Muscle layer of colon (tissue), 2 donors: ENCODE results near the gene MDH2.
"Not testable (repeated sequence)": the region's sequence is repeated elsewhere in the genome, so short reads cannot be mapped to it uniquely, and the experiment has no call there.

Experiments used
- H3K27ac ChIP-seq: one replicate; pipeline ENCODE4 v1.7.0; 2013; ENCODE audit warnings: low read depth, mild to moderate bottlenecking, low read length, moderate library complexity
- H3K27me3 ChIP-seq, 2 donors: one replicate each; pipeline ENCODE4 v1.7.0; 2013; ENCODE audit warnings: low read length in 2 of 2, mild to moderate bottlenecking in 2 of 2; ENCODE audit not compliant: insufficient read depth in 2 of 2, control insufficient read depth in 1 of 2
- H3K36me3 ChIP-seq: one replicate; pipeline ENCODE4 v1.7.0; 2013; ENCODE audit warnings: mild to moderate bottlenecking, low read length; ENCODE audit not compliant: insufficient read depth
- H3K4me1 ChIP-seq: one replicate; pipeline ENCODE4 v1.7.0; 2013; ENCODE audit warnings: mild to moderate bottlenecking, low read length; ENCODE audit not compliant: insufficient read depth
- H3K4me3 ChIP-seq, 2 donors: one replicate each; pipeline ENCODE4 v1.7.0; 2013; ENCODE audit warnings: low read length in 2 of 2, low read depth in 1 of 2, mild to moderate bottlenecking in 1 of 2, moderate library complexity in 1 of 2
- H3K9ac ChIP-seq: one replicate; pipeline ENCODE4 v1.7.0; 2013; ENCODE audit warnings: low read length
- H3K9me3 ChIP-seq: one replicate; pipeline ENCODE4 v1.7.0; 2013; ENCODE audit warnings: mild to moderate bottlenecking, low read length
- donor health status: abdominal sarcoma.
- donor health status: Adenocarcinoma of cecum.

MDH2 gene

DNA sequence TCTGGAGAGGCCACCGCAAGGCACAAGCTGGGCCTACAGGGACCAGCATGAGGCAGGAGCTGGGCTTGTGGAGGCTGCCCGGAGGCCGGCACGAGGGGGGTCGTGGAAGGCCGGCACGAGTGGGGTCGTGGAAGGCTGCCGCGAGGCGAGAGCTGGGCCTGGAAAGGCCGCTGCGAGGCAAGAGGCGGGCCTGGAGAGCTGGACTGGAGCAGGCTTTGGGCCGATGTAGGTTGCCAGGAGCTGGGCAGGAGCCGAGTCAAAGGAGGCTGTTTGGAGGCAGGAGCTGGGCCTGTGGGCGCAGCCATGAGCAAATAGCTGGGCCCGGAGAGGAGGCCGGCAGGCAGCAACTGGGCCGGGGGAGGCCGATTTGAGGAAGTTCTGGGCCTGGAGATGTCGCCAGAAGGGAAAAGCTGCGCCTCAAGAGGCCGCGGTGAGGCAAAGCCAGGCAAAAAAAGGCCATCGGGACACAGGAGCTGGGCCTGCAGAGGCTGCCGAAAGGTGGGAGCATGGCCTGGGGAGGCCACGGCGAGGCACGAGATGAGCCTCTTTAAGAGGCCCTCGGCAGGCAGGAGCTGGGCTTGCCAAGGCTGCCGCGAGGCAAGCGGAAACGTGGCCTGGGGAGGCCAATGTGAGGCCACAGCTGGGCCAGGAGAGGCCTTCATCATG is 26.5 kb downstream of the MDH2 start:
- Histone ChIP-seq H3K4me3 (no peak overlapping the region), H3K4me1 (peaks cover 16% of the 10 kb centered on the region), H3K9ac (no peak overlapping the region), H3K36me3 (no peaks in the 10 kb centered on the region), H3K27ac (no peak overlapping the region), H3K27me3 (no peaks in the 10 kb centered on the region), H3K9me3 (no peaks in the 10 kb centered on the region)

DNA sequence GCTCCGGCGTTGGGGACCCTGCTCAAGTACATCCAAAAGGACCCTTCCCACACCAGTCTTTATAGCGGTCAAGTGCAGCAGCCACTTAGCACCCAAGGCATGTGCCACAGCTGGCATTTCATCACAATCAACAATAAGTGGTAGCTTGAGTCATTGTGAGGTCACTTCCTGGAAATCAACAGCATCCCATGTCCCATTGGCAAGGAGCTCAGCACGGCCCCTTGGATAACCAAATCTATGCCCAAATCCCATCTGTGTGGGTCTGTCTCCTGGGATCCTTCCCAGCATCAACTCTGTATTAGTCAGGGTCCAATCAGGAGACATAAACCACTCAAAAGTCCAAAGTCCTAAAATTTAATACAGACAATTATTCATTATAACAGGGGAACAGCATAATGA is 27.1 kb downstream of the MDH2 start:
- no peaks in the 10 kb centered on the region for H3K9me3 ChIP-seq
- H3K27ac ChIP-seq = no peak overlapping the region
- H3K4me1 ChIP-seq = peaks cover 11% of the 10 kb centered on the region
- no peak overlapping the region for H3K9ac ChIP-seq
- H3K27me3 ChIP-seq = no peaks in the 10 kb centered on the region
- no peak overlapping the region for H3K4me3 ChIP-seq
- H3K36me3 ChIP-seq = no peaks in the 10 kb centered on the region

DNA sequence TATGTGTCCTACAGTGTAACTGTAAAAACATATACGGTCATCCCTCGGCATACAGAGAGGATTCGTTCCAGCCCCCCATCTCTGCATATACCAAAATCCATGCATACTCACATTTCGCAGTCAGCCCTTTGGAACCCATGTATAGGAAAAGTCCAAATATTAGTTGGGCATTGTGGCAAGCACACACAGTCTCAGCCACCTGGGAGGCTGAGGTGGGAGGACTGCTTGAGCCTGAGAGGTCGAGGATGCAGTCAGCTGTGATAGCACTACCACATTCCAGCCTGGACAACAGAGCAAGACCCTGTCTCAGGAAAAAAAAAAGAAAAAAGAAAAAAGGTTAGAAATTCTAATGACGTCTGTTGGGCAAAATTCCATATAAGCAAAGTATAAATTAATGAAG is 29.1 kb downstream of the MDH2 start:
- Histone ChIP-seq H3K4me3 (no peak overlapping the region), H3K36me3 (no peaks in the 10 kb centered on the region), H3K4me1 (no peaks in the 10 kb centered on the region)

DNA sequence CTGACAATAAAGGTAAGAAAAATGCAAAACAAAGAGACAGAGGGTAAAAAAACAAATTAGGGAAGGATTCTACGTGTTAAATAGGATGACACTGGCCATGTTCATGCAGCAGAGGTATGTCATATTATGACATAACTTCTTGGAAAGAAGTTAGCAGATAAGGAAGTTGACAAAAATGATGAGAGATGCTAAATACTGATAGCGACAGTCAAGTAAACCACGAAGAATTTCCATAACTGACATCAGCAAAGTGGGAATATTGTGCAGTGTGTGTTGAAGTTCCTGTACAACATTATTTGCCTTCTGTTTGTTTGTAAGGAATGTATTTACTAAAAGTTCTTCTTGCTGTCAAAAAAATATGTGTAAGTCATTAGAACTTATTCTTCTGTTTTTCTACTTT is 29.5 kb downstream of the MDH2 start:
- Histone ChIP-seq H3K27me3 (no peaks in the 10 kb centered on the region), H3K9ac (no peak overlapping the region), H3K9me3 (no peaks in the 10 kb centered on the region), H3K27ac (no peak overlapping the region), H3K4me1 (no peaks in the 10 kb centered on the region), H3K4me3 (no peak overlapping the region), H3K36me3 (no peaks in the 10 kb centered on the region)

More for the DNA sequence above, 29.1 kb downstream of the MDH2 start:
- Histone ChIP-seq H3K9ac (no peak overlapping the region), H3K9me3 (no peaks in the 10 kb centered on the region), H3K27me3 (no peaks in the 10 kb centered on the region), H3K27ac (no peak overlapping the region)

DNA sequence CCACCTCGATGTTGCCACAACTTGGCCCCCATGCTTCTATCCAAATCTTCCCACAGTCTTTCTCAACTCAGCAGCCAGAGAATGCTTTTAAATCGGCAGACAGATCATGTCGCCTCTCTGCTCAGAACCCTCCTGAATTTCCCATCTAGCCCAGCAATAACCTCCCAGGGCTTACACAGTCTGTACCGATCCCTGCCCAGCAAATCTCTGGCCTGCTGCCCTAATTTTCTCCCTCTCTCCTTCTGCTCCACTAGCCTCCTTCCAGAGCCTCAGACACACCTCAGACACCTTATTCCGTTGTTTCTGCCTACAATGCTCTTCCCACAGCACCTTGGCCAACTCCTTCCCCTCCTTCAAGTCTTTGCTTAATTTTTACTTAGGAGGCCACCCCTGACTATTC is 32.3 kb downstream of the MDH2 start:
- Histone ChIP-seq H3K4me3 (no peak overlapping the region), H3K9ac (no peak overlapping the region), H3K27ac (no peak overlapping the region), H3K9me3 (no peaks in the 10 kb centered on the region), H3K4me1 (no peaks in the 10 kb centered on the region), H3K27me3 (no peaks in the 10 kb centered on the region), H3K36me3 (no peaks in the 10 kb centered on the region)

DNA sequence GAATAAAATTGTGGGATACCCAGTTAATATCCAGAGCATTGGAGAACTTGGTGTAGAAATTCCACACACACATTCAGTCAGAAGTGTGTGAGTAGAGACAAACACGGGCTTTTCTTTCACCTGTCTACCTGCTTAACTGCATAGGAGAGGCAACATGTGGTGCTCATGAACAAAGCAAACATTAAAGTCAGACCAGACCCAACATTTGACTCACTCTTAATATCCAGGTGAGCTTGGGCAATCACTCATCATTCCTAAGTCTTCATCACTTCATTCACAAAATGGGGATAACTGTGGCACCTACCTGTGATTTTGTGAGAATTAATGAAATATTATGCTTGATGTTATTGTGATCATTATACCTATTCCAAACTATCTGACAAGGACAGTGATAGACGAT is 36.2 kb downstream of the MDH2 start:
- not testable (repeated sequence) for H3K27ac ChIP-seq, H3K4me3 ChIP-seq, H3K4me1 ChIP-seq

DNA sequence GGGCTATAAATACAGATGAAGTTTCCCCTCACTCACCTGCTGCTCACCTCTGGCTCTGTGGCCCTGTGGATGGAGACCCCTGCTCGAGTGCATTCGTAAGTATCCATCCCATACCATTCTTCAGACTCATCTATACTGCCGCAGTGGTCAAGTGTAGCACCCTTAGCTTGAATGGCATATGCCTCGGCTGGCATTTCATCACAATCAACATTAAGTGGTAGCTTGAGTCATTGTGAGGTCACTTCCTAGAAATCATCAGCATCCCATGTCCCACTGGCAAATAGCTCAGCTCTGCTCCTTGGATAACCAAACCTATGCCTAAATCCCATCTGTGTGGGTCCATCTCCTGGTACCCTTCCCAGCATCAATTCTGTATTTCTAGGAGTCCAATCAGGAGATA is 38.2 kb downstream of the MDH2 start:
- Histone ChIP-seq H3K9ac (no peak overlapping the region), H3K9me3 (no peaks in the 10 kb centered on the region), H3K4me3 (no peak overlapping the region), H3K4me1 (no peaks in the 10 kb centered on the region), H3K27ac (no peak overlapping the region), H3K27me3 (no peaks in the 10 kb centered on the region), H3K36me3 (no peaks in the 10 kb centered on the region)

More for the DNA sequence above, 36.2 kb downstream of the MDH2 start:
- not testable (repeated sequence) for H3K9ac ChIP-seq, H3K36me3 ChIP-seq, H3K27me3 ChIP-seq, H3K9me3 ChIP-seq

DNA sequence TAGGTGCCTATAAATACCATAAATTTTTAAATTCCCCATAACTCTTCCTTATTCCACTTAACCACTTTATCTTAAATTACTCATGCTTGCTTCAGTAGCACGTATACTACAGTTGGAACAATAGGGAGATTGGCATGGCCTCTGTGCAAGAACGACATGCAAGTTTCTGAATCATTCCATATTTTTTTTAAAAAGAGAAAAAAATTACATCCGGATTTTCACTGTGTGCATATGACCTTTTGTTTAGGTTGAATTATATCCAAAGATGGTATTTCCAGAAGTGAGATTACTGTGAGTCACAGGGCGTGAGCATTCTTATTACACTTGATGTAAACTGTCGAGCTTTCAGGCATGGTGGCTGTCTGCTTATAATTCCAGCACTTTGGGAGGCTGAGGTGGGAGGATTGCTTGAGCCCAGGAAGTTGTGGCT is 39.5 kb downstream of the MDH2 start:
- not testable (repeated sequence) for H3K27ac ChIP-seq

DNA sequence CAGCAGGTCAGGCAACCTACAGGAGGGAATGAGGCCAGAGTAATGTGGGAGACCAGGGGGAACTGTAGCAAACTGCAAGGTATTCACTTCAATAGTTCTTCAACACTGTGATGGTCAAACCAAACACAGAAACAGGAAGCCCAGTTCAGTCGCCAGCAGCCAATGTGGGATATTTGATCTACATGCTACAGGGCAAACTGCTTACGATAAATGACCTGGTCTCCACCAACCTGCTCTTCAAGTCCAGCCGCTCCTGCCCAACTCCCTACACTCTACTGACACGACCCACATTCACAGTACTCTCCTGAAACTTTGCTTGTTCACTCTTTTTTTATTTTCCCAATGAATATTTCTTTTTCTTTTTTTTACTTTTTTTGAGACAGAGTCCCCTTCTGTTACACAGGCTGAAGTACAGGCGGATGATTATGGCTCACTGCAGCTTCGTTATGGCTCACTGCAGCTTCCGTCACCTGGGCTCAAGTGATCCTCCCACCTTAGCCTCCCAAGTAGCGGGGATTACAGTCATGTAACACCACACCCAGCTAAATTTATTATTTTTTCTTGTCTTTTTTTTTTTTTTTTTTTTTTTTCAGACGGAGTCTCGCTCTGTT is 42.1 kb downstream of the MDH2 start:
- Histone ChIP-seq H3K4me1 (no peaks in the 10 kb centered on the region), H3K4me3 (no peak overlapping the region), H3K9me3 (no peaks in the 10 kb centered on the region), H3K36me3 (no peaks in the 10 kb centered on the region), H3K27ac (no peak overlapping the region), H3K9ac (no peak overlapping the region), H3K27me3 (peaks cover 0 to 4% of the 10 kb centered on the region in 2 donors)

More for the DNA sequence above, 39.5 kb downstream of the MDH2 start:
- H3K4me3 ChIP-seq, H3K9ac ChIP-seq, H3K27me3 ChIP-seq, H3K9me3 ChIP-seq, H3K36me3 ChIP-seq, H3K4me1 ChIP-seq: not testable (repeated sequence)

DNA sequence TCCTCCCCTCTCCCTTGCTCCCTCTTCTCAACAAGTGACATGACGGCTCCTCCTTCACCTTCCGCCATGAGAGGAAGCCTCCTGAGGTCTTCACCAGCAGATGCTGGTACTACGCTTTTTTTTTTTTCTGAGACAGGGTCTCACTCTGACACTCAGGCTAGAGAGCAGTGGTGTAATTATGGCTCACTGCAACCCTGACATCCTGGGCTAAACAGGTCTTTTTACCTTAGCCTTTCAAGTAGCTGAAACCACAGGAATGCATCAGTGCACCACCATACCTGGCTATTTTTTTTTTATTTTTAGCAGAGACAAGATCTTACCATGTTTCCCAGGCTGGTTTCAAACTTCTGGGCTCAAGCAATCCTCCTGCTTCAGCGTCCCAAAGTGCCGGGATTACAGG is 43.6 kb downstream of the MDH2 start:
- Histone ChIP-seq H3K27me3 (peaks cover 0 to 4% of the 10 kb centered on the region in 2 donors), H3K4me1 (no peaks in the 10 kb centered on the region), H3K36me3 (no peaks in the 10 kb centered on the region), H3K4me3 (no peak overlapping the region), H3K9ac (no peak overlapping the region), H3K9me3 (no peaks in the 10 kb centered on the region), H3K27ac (no peak overlapping the region)

DNA sequence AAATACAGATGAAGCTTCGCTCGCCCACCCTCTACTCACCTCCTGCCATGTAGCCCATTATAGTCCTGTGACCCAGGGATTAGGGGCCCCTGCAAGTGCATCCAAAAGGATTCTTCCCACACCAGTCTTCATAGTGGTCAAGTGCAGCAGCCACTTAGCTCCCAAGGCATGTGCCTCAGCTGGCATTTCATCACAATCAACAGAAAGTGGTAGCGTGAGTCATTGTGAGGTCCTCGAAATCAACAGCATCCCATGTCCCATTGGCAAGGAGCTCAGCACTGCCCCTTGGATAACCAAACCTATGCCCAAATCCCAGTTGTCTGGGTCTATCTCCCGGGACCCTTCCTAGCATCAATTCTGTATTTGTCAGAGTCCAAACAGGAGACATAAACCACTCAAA is 45.6 kb downstream of the MDH2 start:
- not testable (repeated sequence) for H3K9me3 ChIP-seq, H3K36me3 ChIP-seq, H3K27me3 ChIP-seq, H3K9ac ChIP-seq, H3K4me3 ChIP-seq, H3K4me1 ChIP-seq, H3K27ac ChIP-seq

DNA sequence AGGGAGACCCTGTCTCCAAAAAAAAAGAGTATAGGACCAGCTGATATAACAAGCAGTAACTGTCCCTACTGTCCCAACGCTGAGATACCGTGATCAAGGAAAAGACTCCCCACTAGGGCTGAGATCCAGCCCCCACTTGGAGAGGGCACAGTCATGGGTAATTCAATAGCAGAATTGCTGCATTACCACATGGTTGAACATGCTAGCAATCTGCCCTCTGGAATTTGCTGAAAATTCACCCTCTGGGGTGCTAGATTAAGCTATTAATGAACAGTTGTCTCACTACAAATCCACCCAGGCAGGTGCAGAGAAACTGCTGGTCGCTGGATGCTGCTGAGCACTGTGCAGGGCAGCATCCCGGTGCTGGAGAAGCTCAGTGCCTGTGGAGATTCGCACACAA is 46.4 kb downstream of the MDH2 start:
- not testable (repeated sequence) for H3K4me3 ChIP-seq, H3K4me1 ChIP-seq, H3K9ac ChIP-seq, H3K9me3 ChIP-seq, H3K27ac ChIP-seq, H3K27me3 ChIP-seq, H3K36me3 ChIP-seq
